Neuronal stem cell (in vitro differentiated cells): ENCODE measurements around the gene STARD4.

Experiments
- DNase-seq: peaks from one replicate; pipeline ENCODE4 v3.0.0-alpha.2; 2013; ENCODE audit warnings: low spot score
- H2AFZ ChIP-seq: one replicate; pipeline ENCODE4 v1.6.1; 2013; ENCODE audit warnings: mild to moderate bottlenecking, low read length, inconsistent platforms
- H2AK5ac ChIP-seq: 2 replicates; pipeline ENCODE4 v1.6.1; 2013; ENCODE audit warnings: low read depth, mild to moderate bottlenecking, inconsistent platforms, low read length, moderate library complexity, mixed read lengths
- H2BK120ac ChIP-seq: 2 replicates; pipeline ENCODE4 v1.6.1; 2013; ENCODE audit warnings: low read depth, mild to moderate bottlenecking, inconsistent platforms, low read length, moderate library complexity, mixed read lengths
- H2BK12ac ChIP-seq: one replicate; pipeline ENCODE4 v1.6.1; 2013; ENCODE audit warnings: low read length, inconsistent platforms
- H2BK15ac ChIP-seq: 2 replicates; pipeline ENCODE4 v1.6.1; 2013; ENCODE audit warnings: mild to moderate bottlenecking, low read length, inconsistent platforms, mixed read lengths
- H2BK5ac ChIP-seq: one replicate; pipeline ENCODE4 v1.6.1; 2013; ENCODE audit warnings: inconsistent platforms, mild to moderate bottlenecking, low read length, moderate library complexity
- H3K14ac ChIP-seq: one replicate; pipeline ENCODE4 v1.6.1; 2013; ENCODE audit warnings: low read length, inconsistent platforms
- H3K18ac ChIP-seq: 2 replicates; pipeline ENCODE4 v1.6.1; 2013; ENCODE audit warnings: low read length, inconsistent platforms
- H3K23ac ChIP-seq: 2 replicates; pipeline ENCODE4 v1.6.1; 2013; ENCODE audit warnings: low read depth, mild to moderate bottlenecking, mixed read lengths, low read length, inconsistent platforms; ENCODE audit not compliant: poor library complexity
- H3K27ac ChIP-seq: replicated peaks from 3 replicates; pipeline ENCODE4 v1.5.1; 2013; ENCODE audit warnings: low read length, inconsistent platforms
- H3K27me3 ChIP-seq, 3 experiments: 2 replicates each; pipeline ENCODE4 v1.6.1; 2013; ENCODE audit warnings: low read length in 3 of 3, mild to moderate bottlenecking in 2 of 3, inconsistent platforms in 1 of 3, low read depth in 1 of 3, mixed read lengths in 1 of 3, moderate library complexity in 1 of 3; ENCODE audit not compliant: control insufficient read depth in 3 of 3, insufficient read depth in 3 of 3
- H3K36me3 ChIP-seq, 2 donors: replicated peaks in 1 of 2; 2 replicates each; pipeline ENCODE4 v1.6.1; 2013; ENCODE audit warnings: low read length in 2 of 2; ENCODE audit not compliant: control insufficient read depth in 2 of 2, insufficient read depth in 2 of 2
- H3K4ac ChIP-seq: 2 replicates; pipeline ENCODE4 v1.6.1; 2013; ENCODE audit warnings: inconsistent platforms, mild to moderate bottlenecking, low read length, moderate library complexity
- H3K4me1 ChIP-seq, 2 donors: 1 replicate in 1 of 2; 2 replicates in 1 of 2; pipeline ENCODE4 v1.6.1; 2013; ENCODE audit warnings: low read length in 2 of 2, low read depth in 1 of 2; ENCODE audit not compliant: control insufficient read depth in 2 of 2, insufficient read depth in 1 of 2
- H3K4me2 ChIP-seq: one replicate; pipeline ENCODE4 v1.6.1; 2013; ENCODE audit warnings: mild to moderate bottlenecking, low read length, inconsistent platforms; ENCODE audit not compliant: insufficient read depth, poor library complexity, severe bottlenecking
- H3K4me3 ChIP-seq, 2 donors: 2 replicates each; pipeline ENCODE4 v1.5.1; 2013; ENCODE audit warnings: low read length in 2 of 2, mild to moderate bottlenecking in 2 of 2, inconsistent platforms in 1 of 2, moderate library complexity in 1 of 2
- H3K79me1 ChIP-seq: one replicate; pipeline ENCODE4 v1.6.1; 2013; ENCODE audit warnings: low read depth, mild to moderate bottlenecking, inconsistent platforms, low read length, moderate library complexity
- H3K9ac ChIP-seq: one replicate; pipeline ENCODE4 v1.6.1; 2013; ENCODE audit warnings: mild to moderate bottlenecking, low read depth, low read length, inconsistent platforms; ENCODE audit not compliant: poor library complexity
- H3K9me3 ChIP-seq, 2 donors: replicated peaks in 1 of 2; 2 replicates each; pipeline versions ENCODE3 to v1.6.1; 2013; ENCODE audit warnings: low read length in 2 of 2, mild to moderate bottlenecking in 2 of 2, inconsistent platforms in 1 of 2, low read depth in 1 of 2, mixed read lengths in 1 of 2, moderate library complexity in 1 of 2; ENCODE audit not compliant: control insufficient read depth in 2 of 2, insufficient read depth in 1 of 2
- H4K8ac ChIP-seq: one replicate; pipeline ENCODE4 v1.6.1; 2013; ENCODE audit warnings: low read depth, mild to moderate bottlenecking, inconsistent platforms, low read length, moderate library complexity
- H4K91ac ChIP-seq: one replicate; pipeline ENCODE4 v1.6.1; 2013; ENCODE audit warnings: low read length, low read depth, mild to moderate bottlenecking, inconsistent platforms; ENCODE audit not compliant: poor library complexity
- WGBS, 2 donors: extraction: QIAGEN DNeasy Blood & Tissue Kit; methylation state at CpG; one replicate each; pipeline ENCODE4 v1.1.7; 2013; ENCODE audit warnings: missing lambda C conversion rate in 2 of 2, mixed read lengths in 1 of 2; ENCODE audit not compliant: insufficient read length in 2 of 2, insufficient replicate concordance in 1 of 2; ENCODE audit errors: extremely low coverage in 2 of 2; 5-methylcytosine and 5-hydroxymethylcytosine counted together

Gene STARD4

GRCh38 chr5:111454776-111455175 is 57.6 kb downstream of the STARD4 start:
- Histone ChIP-seq H3K79me1 (no peaks in the 10 kb centered on the region), H3K4me2 (no peak overlapping the region), H2BK12ac (no peak overlapping the region), H2BK120ac (no peak overlapping the region), H3K4ac (no peak overlapping the region), H3K27me3 (no peaks in the 10 kb centered on the region), H3K4me3 (no peak overlapping the region), H3K18ac (no peak overlapping the region), H3K4me1 (no peaks in the 10 kb centered on the region), H3K36me3 (no peaks in the 10 kb centered on the region), H4K8ac (no peak overlapping the region), H3K23ac (no peak overlapping the region), H2AFZ (no peak overlapping the region), H3K27ac (no peak overlapping the region), H3K9me3 (no peaks in the 10 kb centered on the region), H2BK5ac (no peak overlapping the region), H2AK5ac (no peak overlapping the region), H2BK15ac (no peak overlapping the region), H3K14ac (no peak overlapping the region), H4K91ac (no peak overlapping the region), H3K9ac (no peak overlapping the region)
- WGBS, 2 donors: no CpG with 5 or more reads among the region's 2 CpGs
- no peak for DNase-seq

- DNase-seq: no peak
- no peak overlapping the region for H3K4me2 ChIP-seq
- H3K4me1 ChIP-seq: no peaks in the 10 kb centered on the region
- H2BK15ac ChIP-seq: no peak overlapping the region
- H4K8ac ChIP-seq: no peak overlapping the region
- H3K9ac ChIP-seq: no peak overlapping the region
- no peak overlapping the region for H3K18ac ChIP-seq
- H3K27ac ChIP-seq: no peak overlapping the region
- no peak overlapping the region for H2BK12ac ChIP-seq
- no peaks in the 10 kb centered on the region for H3K9me3 ChIP-seq
- no peak overlapping the region for H3K23ac ChIP-seq
- no peaks in the 10 kb centered on the region for H3K27me3 ChIP-seq
- no peak overlapping the region for H3K14ac ChIP-seq
- H2AK5ac ChIP-seq: no peak overlapping the region
- no peak overlapping the region for H4K91ac ChIP-seq
- H3K4ac ChIP-seq: no peak overlapping the region
- no peak overlapping the region for H2AFZ ChIP-seq
- H2BK120ac ChIP-seq: no peak overlapping the region
- no peaks in the 10 kb centered on the region for H3K79me1 ChIP-seq
- WGBS, 2 donors: no CpG with 5 or more reads among the region's 3 CpGs
- no peak overlapping the region for H3K4me3 ChIP-seq
- H3K36me3 ChIP-seq: no peaks in the 10 kb centered on the region
- no peak overlapping the region for H2BK5ac ChIP-seq
Measured at GRCh38 chr5:111454198-111454622, 58.1 kb downstream of the STARD4 start.

GRCh38 chr5:111453747-111454146 is 58.6 kb downstream of the STARD4 start:
- DNase-seq: no peak
- H3K4ac ChIP-seq: no peak overlapping the region

GRCh38 chr5:111453295-111453694 is 59.0 kb downstream of the STARD4 start:
- no peak overlapping the region for H4K91ac ChIP-seq
- no peaks in the 10 kb centered on the region for H3K27me3 ChIP-seq
- H2BK12ac ChIP-seq: no peak overlapping the region
- no CpG with 5 or more reads among the region's 1 CpG for WGBS, 2 donors
- H2AK5ac ChIP-seq: no peak overlapping the region
- no peak overlapping the region for H4K8ac ChIP-seq
- H3K23ac ChIP-seq: no peak overlapping the region
- H2BK120ac ChIP-seq: no peak overlapping the region
- no peak overlapping the region for H3K4me2 ChIP-seq
- no peak for DNase-seq
- no peaks in the 10 kb centered on the region for H3K4me1 ChIP-seq
- H2BK5ac ChIP-seq: no peak overlapping the region
- H3K4ac ChIP-seq: no peak overlapping the region
- H3K9ac ChIP-seq: no peak overlapping the region
- H3K18ac ChIP-seq: no peak overlapping the region
- no peaks in the 10 kb centered on the region for H3K9me3 ChIP-seq
- no peaks in the 10 kb centered on the region for H3K36me3 ChIP-seq
- H3K4me3 ChIP-seq: no peak overlapping the region
- H2AFZ ChIP-seq: no peak overlapping the region
- no peak overlapping the region for H3K27ac ChIP-seq
- no peak overlapping the region for H3K14ac ChIP-seq
- no peaks in the 10 kb centered on the region for H3K79me1 ChIP-seq
- no peak overlapping the region for H2BK15ac ChIP-seq

More at GRCh38 chr5:111453747-111454146, 58.6 kb downstream of the STARD4 start:
- Histone ChIP-seq H3K4me3 (no peak overlapping the region), H3K27me3 (no peaks in the 10 kb centered on the region), H3K36me3 (no peaks in the 10 kb centered on the region), H4K91ac (no peak overlapping the region), H3K23ac (no peak overlapping the region), H2AK5ac (no peak overlapping the region), H3K9me3 (no peaks in the 10 kb centered on the region), H2BK12ac (no peak overlapping the region), H3K4me1 (no peaks in the 10 kb centered on the region), H3K79me1 (no peaks in the 10 kb centered on the region), H3K18ac (no peak overlapping the region), H3K9ac (no peak overlapping the region), H4K8ac (no peak overlapping the region), H2BK15ac (no peak overlapping the region), H2BK5ac (no peak overlapping the region), H2BK120ac (no peak overlapping the region), H3K4me2 (no peak overlapping the region), H2AFZ (no peak overlapping the region), H3K27ac (no peak overlapping the region), H3K14ac (no peak overlapping the region)
- WGBS, 2 donors: no CpG with 5 or more reads among the region's 2 CpGs
